Measurements from ENCODE around the gene KRT3.

DNA sequence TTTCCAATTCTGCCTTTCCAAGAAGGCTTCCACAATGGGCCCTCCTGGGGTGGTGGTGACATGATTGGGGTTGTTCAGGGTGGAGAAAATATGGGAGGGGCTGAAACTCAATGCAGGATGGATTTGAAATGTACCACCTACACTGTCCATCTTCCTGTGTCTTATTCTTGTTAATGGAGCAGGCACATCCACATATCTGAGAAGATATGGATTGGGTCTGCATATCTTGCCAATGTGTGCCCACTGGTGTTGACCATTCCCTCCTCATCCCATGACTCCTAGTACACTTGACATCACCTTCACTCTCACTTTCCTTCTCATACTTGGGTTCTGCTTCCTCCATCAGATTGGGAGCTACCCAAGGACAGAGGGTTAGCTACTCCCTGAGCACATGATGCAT is 26.0 kb downstream of the KRT3 start:
- TF ChIP-seq POLR2A (IDR thresholded peaks at IDR 0.05; ENCODE audit: low read length) (no peak), GATA1 (IDR thresholded peaks at IDR 0.05; ENCODE audit: low read depth, low read length) (no peak)

All from erythroblast (primary cell).